Measurements from ENCODE around the gene KCNAB3.
A peak's percentile ranks its signal among the peaks of the same experiment; 100 is the strongest.

Gene KCNAB3

GRCh38 chr17:7915611-7916384 lies 13.9 kb downstream of the KCNAB3 start, which contains the start of gene RNF227:
Gene RNF227 (minus strand): TSS chr17:7916289. CDS start chr17:7916195, 94 bp downstream.
- TF ChIP-seq CTCF (IDR thresholded peaks at IDR 0.05; ENCODE audit: low read depth, low read length): no peak
- Histone ChIP-seq H3K4me3 (ENCODE audit: low read depth, low read length) (peak within 1 kb of the TSS; percentile 72), H3K9me3 (ENCODE audit: severe bottlenecking) (no peaks in the 10 kb centered on the region), H3K27ac (peak within 1 kb of the TSS; percentile 91), H3K27me3 (ENCODE audit: insufficient read depth, low read depth, severe bottlenecking) (no peaks in the 10 kb centered on the region), H3K36me3 (peaks cover 12% of the 10 kb centered on the region)
- DNase-seq: peak; percentile 94

- Histone ChIP-seq H3K36me3 (peaks cover 16% of the 10 kb centered on the region), H3K9me3 (ENCODE audit: severe bottlenecking) (no peaks in the 10 kb centered on the region), H3K4me3 (ENCODE audit: low read depth, low read length) (peak overlapping the region; percentile 72), H3K27me3 (ENCODE audit: insufficient read depth, low read depth, severe bottlenecking) (no peaks in the 10 kb centered on the region), H3K27ac (peak overlapping the region; percentile 91)
- TF ChIP-seq CTCF (IDR thresholded peaks at IDR 0.05; ENCODE audit: low read depth, low read length): no peak
- DNase-seq: no peak
Observed at GRCh38 chr17:7915179-7915610, 14.5 kb downstream of the KCNAB3 start.

- Histone ChIP-seq H3K36me3 (peaks cover 25% of the 10 kb centered on the region), H3K27ac (no peak overlapping the region), H3K4me3 (ENCODE audit: low read depth, low read length) (no peak overlapping the region), H3K27me3 (ENCODE audit: insufficient read depth, low read depth, severe bottlenecking) (no peaks in the 10 kb centered on the region), H3K9me3 (ENCODE audit: severe bottlenecking) (no peaks in the 10 kb centered on the region)
- peak; percentile 48 for DNase-seq
- peak; percentile 66 for TF ChIP-seq CTCF (IDR thresholded peaks at IDR 0.05; ENCODE audit: low read depth, low read length)
Observed at GRCh38 chr17:7912927-7913524, 16.6 kb downstream of the KCNAB3 start.

- Histone ChIP-seq H3K27me3 (ENCODE audit: insufficient read depth, low read depth, severe bottlenecking) (no peaks in the 10 kb centered on the region), H3K9me3 (ENCODE audit: severe bottlenecking) (no peaks in the 10 kb centered on the region), H3K27ac (no peak overlapping the region), H3K36me3 (peaks cover 38% of the 10 kb centered on the region), H3K4me3 (ENCODE audit: low read depth, low read length) (no peak overlapping the region)
- no peak for DNase-seq
- no peak for TF ChIP-seq CTCF (IDR thresholded peaks at IDR 0.05; ENCODE audit: low read depth, low read length)
Observed at GRCh38 chr17:7911116-7911515, 18.5 kb downstream of the KCNAB3 start.

- no peak for DNase-seq
- no peaks in the 10 kb centered on the region for H3K9me3 ChIP-seq (ENCODE audit: severe bottlenecking)
- no peak for TF ChIP-seq CTCF (IDR thresholded peaks at IDR 0.05; ENCODE audit: low read depth, low read length)
- H3K27ac ChIP-seq: no peak overlapping the region
- no peak overlapping the region for H3K4me3 ChIP-seq (ENCODE audit: low read depth, low read length)
- no peaks in the 10 kb centered on the region for H3K27me3 ChIP-seq (ENCODE audit: insufficient read depth, low read depth, severe bottlenecking)
- peaks cover 39% of the 10 kb centered on the region for H3K36me3 ChIP-seq
Observed at GRCh38 chr17:7910711-7911110, 18.9 kb downstream of the KCNAB3 start.
